ENCODE results near the gene DLK2.

GRCh38 chr6:43477235-43478007 is 22.1 kb upstream of the DLK2 start, which contains the start of gene TJAP1:
- TF ChIP-seq CTCF (IDR thresholded peaks at IDR 0.05; ENCODE audit: low read depth, low read length, poor library complexity, severe bottlenecking) = no peak
- no peak for TF ChIP-seq EZH2phosphoT487 (IDR thresholded peaks at IDR 0.05; ENCODE audit: borderline replicate concordance, low read length)
